MM.1S (cell line): ENCODE results near the gene ATF7.

Experiments
- DNase-seq: peaks from one replicate; pipeline ENCODE4 v3.0.0-alpha.2; 2015
- H2AFZ ChIP-seq: fragments of 300-600 bp; sonication (generic); 2 replicates; pipeline ENCODE4 v1.6.0; 2016; ENCODE audit warnings: antibody characterized with exemption, low read length
- H3F3A ChIP-seq: fragments of 300-600 bp; sonication (generic); 2 replicates; pipeline ENCODE4 v1.6.1; 2016; ENCODE audit warnings: mild to moderate bottlenecking, antibody characterized with exemption, low read length, moderate library complexity, mixed read lengths; ENCODE audit not compliant: insufficient read depth
- H3K27ac ChIP-seq: fragments of 300-600 bp; sonication (generic); 2 replicates; pipeline ENCODE4 v1.5.1; 2016; ENCODE audit warnings: mild to moderate bottlenecking, low read length
- H3K27me3 ChIP-seq: fragments of 300-600 bp; sonication (generic); replicated peaks from 2 replicates; pipeline ENCODE4 v1.6.0; 2016; ENCODE audit warnings: low read length; ENCODE audit not compliant: insufficient read depth
- H3K36me3 ChIP-seq: fragments of 300-600 bp; sonication (generic); replicated peaks from 2 replicates; pipeline ENCODE4 v1.6.1; 2016; ENCODE audit warnings: mild to moderate bottlenecking, low read length, mixed read lengths; ENCODE audit not compliant: insufficient read depth
- H3K4me1 ChIP-seq: fragments of 300-600 bp; sonication (generic); 2 replicates; pipeline ENCODE4 v1.6.1; 2016; ENCODE audit warnings: low read length, mixed read lengths
- H3K4me2 ChIP-seq: fragments of 300-600 bp; sonication (generic); 2 replicates; pipeline ENCODE4 v1.6.0; 2016; ENCODE audit warnings: low read depth, low read length
- H3K4me3 ChIP-seq: fragments of 300-600 bp; sonication (generic); 2 replicates; pipeline ENCODE4 v1.5.1; 2016; ENCODE audit warnings: low read length, mixed read lengths
- H3K79me2 ChIP-seq: fragments of 300-600 bp; sonication (generic); 2 replicates; pipeline ENCODE4 v1.6.1; 2016; ENCODE audit warnings: mixed run types, low read length, mixed read lengths
- H3K9ac ChIP-seq: fragments of 300-600 bp; sonication (generic); 2 replicates; pipeline ENCODE4 v1.6.1; 2016; ENCODE audit warnings: low read length, mixed read lengths
- H3K9me2 ChIP-seq: fragments of 300-600 bp; sonication (generic); replicated peaks from 2 replicates; pipeline ENCODE4 v1.6.1; 2016; ENCODE audit warnings: mild to moderate bottlenecking, low read length, mixed read lengths; ENCODE audit not compliant: insufficient read depth
- H3K9me3 ChIP-seq: fragments of 300-600 bp; sonication (generic); replicated peaks from 2 replicates; pipeline ENCODE4 v1.6.1; 2016; ENCODE audit warnings: mild to moderate bottlenecking, low read length, mixed read lengths; ENCODE audit not compliant: insufficient read depth
- H4K20me1 ChIP-seq: fragments of 300-600 bp; sonication (generic); 2 replicates; pipeline ENCODE4 v1.6.1; 2016; ENCODE audit warnings: mild to moderate bottlenecking, low read length, moderate library complexity, mixed read lengths; ENCODE audit not compliant: insufficient read depth
- EZH2 ChIP-seq: fragments of 300-600 bp; sonication (generic); optimal IDR thresholded peaks from 2 replicates; pipeline ENCODE3; 2017; ENCODE audit warnings: low read depth, mild to moderate bottlenecking, antibody characterized with exemption, low read length, mixed read lengths
- EZH2phosphoT487 ChIP-seq: fragments of 300-600 bp; sonication (generic); IDR thresholded peaks from 2 replicates; pipeline ENCODE4 v1.6.1; 2018; ENCODE audit warnings: antibody characterized with exemption, low read length
- TF ChIP-seq, protein P1 (sequence below): fragments of 300-600 bp; sonication (generic); IDR thresholded peaks from 2 replicates; pipeline ENCODE4 v1.5.1; 2016; ENCODE audit warnings: antibody characterized with exemption, low read length, mixed read lengths

The ATF7 gene

DNA sequence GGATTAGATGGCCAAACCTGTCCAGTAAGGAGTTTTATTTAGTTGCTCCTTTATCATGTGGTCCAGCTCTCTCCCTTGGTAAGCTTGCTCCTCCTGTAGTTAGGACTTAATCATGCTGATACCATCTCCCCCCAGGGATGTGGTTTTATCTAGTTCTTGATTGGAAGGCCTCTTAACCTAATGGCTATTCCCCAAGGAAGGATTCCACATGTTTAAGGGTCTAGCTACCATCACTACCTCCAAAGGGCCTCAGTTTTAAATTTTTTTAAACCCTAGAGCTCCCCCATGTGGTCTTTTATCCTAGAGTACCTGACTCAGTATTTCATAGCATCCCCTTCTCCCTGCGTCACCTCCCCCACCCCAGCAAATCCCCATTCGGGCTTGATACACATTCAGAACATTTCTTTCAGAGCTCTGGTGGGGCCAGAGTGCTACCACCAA is 149.4 kb downstream of the ATF7 start:
- Histone ChIP-seq H3F3A (peaks cover 94% of the 10 kb centered on the region), H3K79me2 (peaks cover 94% of the 10 kb centered on the region)

DNA sequence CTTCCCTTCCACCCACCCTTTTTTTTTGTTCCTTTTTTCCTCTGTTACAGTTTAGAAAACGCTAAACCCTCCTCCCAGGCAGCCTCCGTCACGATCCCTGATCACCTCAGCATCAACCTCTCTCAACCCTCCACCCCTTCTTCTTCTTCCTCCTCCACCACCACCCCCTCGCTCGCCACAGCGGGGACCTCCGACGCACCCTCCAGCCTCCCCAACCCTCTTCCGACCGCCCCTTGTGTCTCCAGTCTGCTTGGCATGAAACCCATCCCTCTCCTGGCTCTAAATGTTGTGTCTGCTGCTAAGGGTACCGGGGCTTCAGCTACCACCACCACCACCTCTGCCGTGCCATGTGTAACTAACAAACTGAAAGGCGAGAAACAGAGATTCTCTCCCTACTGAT is 151.4 kb downstream of the ATF7 start:
- peak overlapping the region; percentile 85 for H3K4me2 ChIP-seq
- H2AFZ ChIP-seq: no peak overlapping the region
- H3K9ac ChIP-seq: peak overlapping the region; percentile 76

More for the DNA sequence above, 149.4 kb downstream of the ATF7 start:
- H3K4me2 ChIP-seq: peak overlapping the region; percentile 85; the same call in 1 of the 2 replicates
- peak overlapping the region; percentile 76; the same call in 1 of the 2 replicates for H3K9ac ChIP-seq
- peaks cover 24% of the 10 kb centered on the region; the same call in 1 of the 2 replicates for H3K36me3 ChIP-seq
- no peaks in the 10 kb centered on the region for H3K27me3 ChIP-seq
- H3K4me1 ChIP-seq: peaks cover 84% of the 10 kb centered on the region
- peaks cover 3% of the 10 kb centered on the region; the same call in 1 of the 2 replicates for H4K20me1 ChIP-seq
- H3K27ac ChIP-seq: peak overlapping the region; percentile 97; the same call in 1 of the 2 replicates
- no peaks in the 10 kb centered on the region for H3K9me3 ChIP-seq
- peak; percentile 50 for DNase-seq
- no peak overlapping the region for H3K4me3 ChIP-seq
- H3K9me2 ChIP-seq: no peaks in the 10 kb centered on the region
- no peak overlapping the region for H2AFZ ChIP-seq
- no peak for TF ChIP-seq EZH2phosphoT487
- no peak for TF ChIP-seq EZH2
- TF ChIP-seq, protein P1, sequence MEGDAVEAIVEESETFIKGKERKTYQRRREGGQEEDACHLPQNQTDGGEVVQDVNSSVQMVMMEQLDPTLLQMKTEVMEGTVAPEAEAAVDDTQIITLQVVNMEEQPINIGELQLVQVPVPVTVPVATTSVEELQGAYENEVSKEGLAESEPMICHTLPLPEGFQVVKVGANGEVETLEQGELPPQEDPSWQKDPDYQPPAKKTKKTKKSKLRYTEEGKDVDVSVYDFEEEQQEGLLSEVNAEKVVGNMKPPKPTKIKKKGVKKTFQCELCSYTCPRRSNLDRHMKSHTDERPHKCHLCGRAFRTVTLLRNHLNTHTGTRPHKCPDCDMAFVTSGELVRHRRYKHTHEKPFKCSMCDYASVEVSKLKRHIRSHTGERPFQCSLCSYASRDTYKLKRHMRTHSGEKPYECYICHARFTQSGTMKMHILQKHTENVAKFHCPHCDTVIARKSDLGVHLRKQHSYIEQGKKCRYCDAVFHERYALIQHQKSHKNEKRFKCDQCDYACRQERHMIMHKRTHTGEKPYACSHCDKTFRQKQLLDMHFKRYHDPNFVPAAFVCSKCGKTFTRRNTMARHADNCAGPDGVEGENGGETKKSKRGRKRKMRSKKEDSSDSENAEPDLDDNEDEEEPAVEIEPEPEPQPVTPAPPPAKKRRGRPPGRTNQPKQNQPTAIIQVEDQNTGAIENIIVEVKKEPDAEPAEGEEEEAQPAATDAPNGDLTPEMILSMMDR: peak; percentile 57

DNA sequence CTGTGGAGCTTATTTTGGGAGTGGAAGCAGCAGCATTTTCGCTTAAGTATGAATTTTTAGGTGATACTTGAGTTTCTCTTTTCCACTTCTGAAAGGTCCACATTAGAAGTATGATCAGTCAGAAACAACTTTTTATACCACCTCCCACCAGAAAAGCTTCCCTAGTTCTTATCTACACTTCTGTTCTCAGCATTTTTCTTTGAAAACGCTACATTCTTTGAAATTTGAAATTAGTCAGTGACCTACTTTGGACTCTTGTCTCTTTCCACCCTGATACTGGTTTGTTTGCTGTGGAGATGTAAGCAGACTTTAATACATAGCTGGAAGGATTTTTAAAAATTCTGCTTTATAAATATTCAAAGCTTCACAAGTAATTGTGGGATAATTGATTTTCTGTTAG is 152.1 kb downstream of the ATF7 start:
- Histone ChIP-seq H4K20me1 (no peaks in the 10 kb centered on the region), H2AFZ (no peak overlapping the region), H3K79me2 (peaks cover 90% of the 10 kb centered on the region), H3K4me2 (peak overlapping the region; percentile 85), H3K27ac (peak overlapping the region; percentile 97), H3K9me2 (no peaks in the 10 kb centered on the region), H3K4me3 (peak overlapping the region; percentile 49), H3F3A (peaks cover 90% of the 10 kb centered on the region), H3K27me3 (no peaks in the 10 kb centered on the region), H3K36me3 (peaks cover 9% of the 10 kb centered on the region; the same call in 1 of the 2 replicates), H3K4me1 (peaks cover 85% of the 10 kb centered on the region), H3K9ac (peak overlapping the region; percentile 76), H3K9me3 (no peaks in the 10 kb centered on the region)
- peak; percentile 28 for DNase-seq
- no peak for TF ChIP-seq EZH2phosphoT487
- TF ChIP-seq, protein P1: no peak
- TF ChIP-seq EZH2: no peak

More for the DNA sequence above, 151.4 kb downstream of the ATF7 start:
- DNase-seq: no peak
- Histone ChIP-seq H3K9me2 (no peaks in the 10 kb centered on the region), H3K27me3 (no peaks in the 10 kb centered on the region), H3K4me1 (peaks cover 86% of the 10 kb centered on the region), H3F3A (peaks cover 90% of the 10 kb centered on the region), H3K36me3 (peaks cover 16% of the 10 kb centered on the region; the same call in 1 of the 2 replicates), H3K9me3 (no peaks in the 10 kb centered on the region), H3K79me2 (peaks cover 95% of the 10 kb centered on the region), H3K27ac (peak overlapping the region; percentile 97), H4K20me1 (no peaks in the 10 kb centered on the region; the same call in 1 of the 2 replicates), H3K4me3 (peak overlapping the region; percentile 49)
- TF ChIP-seq EZH2phosphoT487 (no peak), EZH2 (no peak)
- TF ChIP-seq, protein P1: no peak
